ENCODE measurements around the gene CYP27A1.

The CYP27A1 gene

DNA sequence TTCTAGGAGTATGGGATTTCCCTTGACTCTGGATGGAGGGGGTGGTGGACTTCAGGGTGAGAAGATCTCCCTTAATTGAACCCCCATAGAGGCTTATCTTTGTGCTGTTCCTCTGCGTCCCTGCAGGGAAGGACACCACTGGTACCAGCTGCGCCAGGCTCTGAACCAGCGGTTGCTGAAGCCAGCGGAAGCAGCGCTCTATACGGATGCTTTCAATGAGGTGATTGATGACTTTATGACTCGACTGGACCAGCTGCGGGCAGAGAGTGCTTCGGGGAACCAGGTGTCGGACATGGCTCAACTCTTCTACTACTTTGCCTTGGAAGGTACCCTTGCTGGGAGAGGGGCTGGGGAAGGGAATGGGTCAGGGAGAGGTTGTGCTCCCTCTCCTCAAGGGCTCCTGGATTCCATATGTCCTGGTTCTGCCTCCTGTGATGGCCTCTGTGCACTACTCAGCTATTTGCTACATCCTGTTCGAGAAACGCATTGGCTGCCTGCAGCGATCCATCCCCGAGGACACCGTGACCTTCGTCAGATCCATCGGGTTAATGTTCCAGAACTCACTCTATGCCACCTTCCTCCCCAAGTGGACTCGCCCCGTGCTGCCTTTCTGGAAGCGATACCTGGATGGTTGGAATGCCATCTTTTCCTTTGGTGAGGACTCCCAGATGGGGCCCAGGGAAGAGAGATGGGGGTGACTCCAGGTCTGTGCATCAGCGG lies 30.3 kb downstream of the CYP27A1 start:
- TF ChIP-seq, protein P1, sequence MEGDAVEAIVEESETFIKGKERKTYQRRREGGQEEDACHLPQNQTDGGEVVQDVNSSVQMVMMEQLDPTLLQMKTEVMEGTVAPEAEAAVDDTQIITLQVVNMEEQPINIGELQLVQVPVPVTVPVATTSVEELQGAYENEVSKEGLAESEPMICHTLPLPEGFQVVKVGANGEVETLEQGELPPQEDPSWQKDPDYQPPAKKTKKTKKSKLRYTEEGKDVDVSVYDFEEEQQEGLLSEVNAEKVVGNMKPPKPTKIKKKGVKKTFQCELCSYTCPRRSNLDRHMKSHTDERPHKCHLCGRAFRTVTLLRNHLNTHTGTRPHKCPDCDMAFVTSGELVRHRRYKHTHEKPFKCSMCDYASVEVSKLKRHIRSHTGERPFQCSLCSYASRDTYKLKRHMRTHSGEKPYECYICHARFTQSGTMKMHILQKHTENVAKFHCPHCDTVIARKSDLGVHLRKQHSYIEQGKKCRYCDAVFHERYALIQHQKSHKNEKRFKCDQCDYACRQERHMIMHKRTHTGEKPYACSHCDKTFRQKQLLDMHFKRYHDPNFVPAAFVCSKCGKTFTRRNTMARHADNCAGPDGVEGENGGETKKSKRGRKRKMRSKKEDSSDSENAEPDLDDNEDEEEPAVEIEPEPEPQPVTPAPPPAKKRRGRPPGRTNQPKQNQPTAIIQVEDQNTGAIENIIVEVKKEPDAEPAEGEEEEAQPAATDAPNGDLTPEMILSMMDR (IDR thresholded peaks at IDR 0.05) = no peak
- Histone ChIP-seq H3K27ac (no peak overlapping the region), H3K36me3 (no peaks in the 10 kb centered on the region)

DNA sequence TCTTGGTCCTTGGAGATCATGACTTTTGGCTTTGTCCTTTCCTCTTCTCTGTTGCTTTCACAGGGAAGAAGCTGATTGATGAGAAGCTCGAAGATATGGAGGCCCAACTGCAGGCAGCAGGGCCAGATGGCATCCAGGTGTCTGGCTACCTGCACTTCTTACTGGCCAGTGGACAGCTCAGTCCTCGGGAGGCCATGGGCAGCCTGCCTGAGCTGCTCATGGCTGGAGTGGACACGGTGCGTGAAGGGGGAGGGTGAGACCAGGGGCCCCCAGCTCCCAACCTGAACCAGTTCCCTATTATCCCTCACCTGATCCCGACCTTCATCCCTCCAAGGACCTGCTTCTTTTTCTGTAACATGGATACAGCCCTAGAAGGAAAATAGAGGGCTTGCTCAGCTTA lies 30.9 kb downstream of the CYP27A1 start:
- TF ChIP-seq, protein P1 (IDR thresholded peaks at IDR 0.05) = no peak
- Histone ChIP-seq H3K27ac (no peak overlapping the region), H3K4me3 (ENCODE audit: low read depth in 1 of 2, low read length in 1 of 2) (no peak overlapping the region), H3K27me3 (peaks cover 13% of the 10 kb centered on the region), H3K36me3 (no peaks in the 10 kb centered on the region), H3K4me1 (ENCODE audit: control insufficient read depth in 1 of 2, insufficient read depth in 1 of 2, low read depth in 1 of 2, low read length in 1 of 2) (peaks cover 0 to 4% of the 10 kb centered on the region in 2 experiments), H3K9me3 (no peaks in the 10 kb centered on the region)

More for the DNA sequence above, 30.3 kb downstream of the CYP27A1 start:
- Histone ChIP-seq H3K4me3 (ENCODE audit: low read depth in 1 of 2, low read length in 1 of 2) (no peak overlapping the region), H3K27me3 (peaks cover 7% of the 10 kb centered on the region), H3K4me1 (ENCODE audit: control insufficient read depth in 1 of 2, insufficient read depth in 1 of 2, low read depth in 1 of 2, low read length in 1 of 2) (peaks cover 0 to 4% of the 10 kb centered on the region in 2 experiments), H3K9me3 (no peaks in the 10 kb centered on the region)

DNA sequence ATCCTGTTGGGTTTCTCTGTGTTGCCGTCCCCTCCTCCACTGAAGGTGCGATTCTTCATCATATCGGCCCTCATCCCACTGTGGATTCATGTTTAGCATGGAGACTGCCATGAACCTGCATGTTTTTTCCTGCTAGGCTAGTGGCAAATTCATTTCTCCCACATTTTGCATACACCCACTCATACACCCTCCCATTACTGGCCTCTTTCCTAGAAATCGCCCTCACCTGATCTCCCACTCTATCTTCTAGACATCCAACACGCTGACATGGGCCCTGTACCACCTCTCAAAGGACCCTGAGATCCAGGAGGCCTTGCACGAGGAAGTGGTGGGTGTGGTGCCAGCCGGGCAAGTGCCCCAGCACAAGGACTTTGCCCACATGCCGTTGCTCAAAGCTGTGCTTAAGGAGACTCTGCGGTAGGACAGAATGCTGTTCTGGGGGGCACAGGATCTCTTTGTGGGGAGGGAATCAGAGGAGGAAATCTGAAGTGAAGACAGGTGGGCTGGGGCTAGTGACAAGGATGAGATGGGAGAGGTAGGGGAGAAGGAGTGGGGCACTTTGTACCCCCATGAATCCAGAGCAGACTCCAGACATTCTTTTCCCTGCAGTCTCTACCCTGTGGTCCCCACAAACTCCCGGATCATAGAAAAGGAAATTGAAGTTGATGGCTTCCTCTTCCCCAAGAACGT lies 32.0 kb downstream of the CYP27A1 start:
- H3K4me1 ChIP-seq (ENCODE audit: control insufficient read depth in 1 of 2, insufficient read depth in 1 of 2, low read depth in 1 of 2, low read length in 1 of 2) = peaks cover 0 to 4% of the 10 kb centered on the region in 2 experiments
- no peak overlapping the region for H3K27ac ChIP-seq
- H3K9me3 ChIP-seq = no peaks in the 10 kb centered on the region
- TF ChIP-seq, protein P1 (IDR thresholded peaks at IDR 0.05) = no peak
- no peaks in the 10 kb centered on the region for H3K36me3 ChIP-seq
- H3K4me3 ChIP-seq (ENCODE audit: low read depth in 1 of 2, low read length in 1 of 2) = no peak overlapping the region
- peaks cover 19% of the 10 kb centered on the region for H3K27me3 ChIP-seq

DNA sequence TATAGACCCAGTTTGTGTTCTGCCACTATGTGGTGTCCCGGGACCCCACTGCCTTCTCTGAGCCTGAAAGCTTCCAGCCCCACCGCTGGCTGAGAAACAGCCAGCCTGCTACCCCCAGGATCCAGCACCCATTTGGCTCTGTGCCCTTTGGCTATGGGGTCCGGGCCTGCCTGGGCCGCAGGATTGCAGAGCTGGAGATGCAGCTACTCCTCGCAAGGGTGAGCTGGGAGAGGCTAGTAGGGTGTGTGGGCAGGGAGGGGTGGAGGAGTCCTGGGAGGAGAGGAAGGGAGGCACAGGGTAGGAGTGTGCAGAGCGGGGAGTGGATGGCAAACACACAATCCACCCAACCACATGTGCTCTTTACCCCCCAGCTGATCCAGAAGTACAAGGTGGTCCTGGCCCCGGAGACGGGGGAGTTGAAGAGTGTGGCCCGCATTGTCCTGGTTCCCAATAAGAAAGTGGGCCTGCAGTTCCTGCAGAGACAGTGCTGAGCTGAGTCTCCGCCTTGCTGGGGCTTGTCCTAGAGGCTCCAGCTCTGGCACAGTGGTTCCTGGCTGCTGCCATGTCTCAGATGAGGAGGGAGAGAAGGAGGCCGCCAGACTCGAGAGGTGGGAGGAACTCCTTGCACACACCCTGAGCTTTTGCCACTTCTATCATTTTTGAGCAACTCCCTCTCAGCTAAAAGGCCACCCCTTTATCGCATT lies 32.7 kb downstream of the CYP27A1 start:
- Histone ChIP-seq H3K27me3 (peaks cover 19% of the 10 kb centered on the region), H3K4me1 (ENCODE audit: control insufficient read depth in 1 of 2, insufficient read depth in 1 of 2, low read depth in 1 of 2, low read length in 1 of 2) (peaks cover 0 to 4% of the 10 kb centered on the region in 2 experiments), H3K4me3 (ENCODE audit: low read depth in 1 of 2, low read length in 1 of 2) (no peak overlapping the region), H3K36me3 (no peaks in the 10 kb centered on the region), H3K9me3 (no peaks in the 10 kb centered on the region), H3K27ac (no peak overlapping the region)
- TF ChIP-seq, protein P1 (IDR thresholded peaks at IDR 0.05) = no peak

DNA sequence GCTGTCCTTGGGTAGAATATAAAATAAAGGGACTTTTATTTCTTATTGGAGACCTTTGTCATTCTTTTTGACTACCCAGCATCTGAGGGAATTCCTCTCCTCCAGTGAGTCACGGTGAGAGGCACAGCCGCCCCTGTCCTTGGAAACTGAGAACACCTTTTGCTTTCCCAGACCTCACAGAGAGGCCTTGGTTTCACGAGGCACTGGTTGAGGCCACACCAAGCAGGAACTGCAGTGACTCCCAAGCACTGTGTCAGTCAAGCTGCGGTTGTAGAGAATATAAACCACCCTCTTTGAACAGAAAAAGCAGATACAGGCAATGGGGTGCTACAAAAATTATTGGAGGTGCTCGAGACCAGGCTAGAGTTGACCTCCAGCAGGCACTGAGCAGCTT lies 33.3 kb downstream of the CYP27A1 start:
- Histone ChIP-seq H3K4me3 (ENCODE audit: low read depth in 1 of 2, low read length in 1 of 2) (no peak overlapping the region), H3K9me3 (no peaks in the 10 kb centered on the region), H3K27me3 (peaks cover 19% of the 10 kb centered on the region), H3K4me1 (ENCODE audit: control insufficient read depth in 1 of 2, insufficient read depth in 1 of 2, low read depth in 1 of 2, low read length in 1 of 2) (peaks cover 0 to 4% of the 10 kb centered on the region in 2 experiments), H3K27ac (no peak overlapping the region), H3K36me3 (no peaks in the 10 kb centered on the region)
- TF ChIP-seq, protein P1 (IDR thresholded peaks at IDR 0.05) = no peak
